LNCAP (cell line): ENCODE data around the gene ZNF729.

Experiments used
- TF ChIP-seq, protein P1 (sequence below): fragments of 450-650 bp; IDR thresholded peaks from 2 replicates; pipeline ENCODE4 v1.5.1; 2017; ENCODE audit warnings: mild to moderate bottlenecking

Gene ZNF729

DNA sequence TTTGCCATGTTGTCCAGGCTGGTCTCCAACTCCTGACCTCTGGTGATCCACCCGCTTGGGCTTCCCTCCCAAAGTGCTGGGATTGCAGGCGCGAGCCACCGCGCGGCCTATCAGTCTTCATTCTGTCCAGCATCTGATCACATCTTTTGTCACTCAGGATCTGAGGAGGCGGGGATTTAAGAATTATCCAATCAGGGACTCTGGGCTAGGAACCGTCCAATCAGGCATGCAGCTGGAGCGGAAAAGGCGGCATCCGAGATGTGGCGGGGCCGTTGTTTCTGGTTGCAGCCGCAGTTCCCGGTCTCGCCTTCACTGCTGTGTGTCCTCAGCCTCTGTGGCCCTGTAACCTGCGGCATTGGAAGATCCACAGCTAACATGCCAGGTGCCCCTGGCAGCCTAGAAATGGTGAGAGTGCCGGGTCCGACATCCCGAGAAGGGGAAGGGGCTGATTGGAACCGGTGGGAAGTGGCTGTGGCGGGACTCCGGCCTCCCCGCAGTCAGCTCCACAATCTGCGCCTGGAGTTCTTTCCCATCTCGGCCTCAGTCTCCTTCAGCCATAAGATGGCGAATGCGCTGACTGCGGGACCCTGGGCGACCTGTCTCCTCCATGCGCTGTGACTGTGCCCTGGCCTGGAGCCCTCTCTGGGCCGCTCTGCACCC lies at the start of gene ZNF729:
Gene ZNF729 (plus strand): TSS at position 291 of the 660 bp plus-strand sequence. CDS start 85 bp downstream, at position 376.
- TF ChIP-seq, protein P1, sequence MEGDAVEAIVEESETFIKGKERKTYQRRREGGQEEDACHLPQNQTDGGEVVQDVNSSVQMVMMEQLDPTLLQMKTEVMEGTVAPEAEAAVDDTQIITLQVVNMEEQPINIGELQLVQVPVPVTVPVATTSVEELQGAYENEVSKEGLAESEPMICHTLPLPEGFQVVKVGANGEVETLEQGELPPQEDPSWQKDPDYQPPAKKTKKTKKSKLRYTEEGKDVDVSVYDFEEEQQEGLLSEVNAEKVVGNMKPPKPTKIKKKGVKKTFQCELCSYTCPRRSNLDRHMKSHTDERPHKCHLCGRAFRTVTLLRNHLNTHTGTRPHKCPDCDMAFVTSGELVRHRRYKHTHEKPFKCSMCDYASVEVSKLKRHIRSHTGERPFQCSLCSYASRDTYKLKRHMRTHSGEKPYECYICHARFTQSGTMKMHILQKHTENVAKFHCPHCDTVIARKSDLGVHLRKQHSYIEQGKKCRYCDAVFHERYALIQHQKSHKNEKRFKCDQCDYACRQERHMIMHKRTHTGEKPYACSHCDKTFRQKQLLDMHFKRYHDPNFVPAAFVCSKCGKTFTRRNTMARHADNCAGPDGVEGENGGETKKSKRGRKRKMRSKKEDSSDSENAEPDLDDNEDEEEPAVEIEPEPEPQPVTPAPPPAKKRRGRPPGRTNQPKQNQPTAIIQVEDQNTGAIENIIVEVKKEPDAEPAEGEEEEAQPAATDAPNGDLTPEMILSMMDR, result no peak

DNA sequence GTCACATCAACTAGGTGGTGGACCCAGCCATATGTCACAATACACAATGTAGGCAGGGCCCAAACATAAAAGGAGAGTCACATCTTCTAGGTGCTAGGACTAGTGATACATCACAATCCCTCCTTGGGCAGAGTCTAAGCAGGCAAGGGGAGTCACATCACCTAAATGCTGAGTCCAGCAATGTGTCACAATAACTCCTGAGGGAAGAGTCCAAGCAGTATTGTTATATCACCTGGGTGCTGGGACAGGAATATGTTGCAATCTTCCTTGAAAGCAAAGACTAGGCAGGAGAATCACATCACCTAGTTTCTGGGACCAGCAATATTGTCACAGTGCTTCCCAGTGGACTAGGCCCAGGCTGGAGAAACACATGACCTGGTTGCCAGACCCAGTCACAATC lies 29.4 kb upstream of the ZNF729 start:
- TF ChIP-seq, protein P1, result no peak

GRCh38 chr19:22257381-22257780 lies 28.9 kb upstream of the ZNF729 start:
- TF ChIP-seq, protein P1, result no peak

- TF ChIP-seq, protein P1, result no peak
Measured at GRCh38 chr19:22257916-22258315, 28.3 kb upstream of the ZNF729 start.

DNA sequence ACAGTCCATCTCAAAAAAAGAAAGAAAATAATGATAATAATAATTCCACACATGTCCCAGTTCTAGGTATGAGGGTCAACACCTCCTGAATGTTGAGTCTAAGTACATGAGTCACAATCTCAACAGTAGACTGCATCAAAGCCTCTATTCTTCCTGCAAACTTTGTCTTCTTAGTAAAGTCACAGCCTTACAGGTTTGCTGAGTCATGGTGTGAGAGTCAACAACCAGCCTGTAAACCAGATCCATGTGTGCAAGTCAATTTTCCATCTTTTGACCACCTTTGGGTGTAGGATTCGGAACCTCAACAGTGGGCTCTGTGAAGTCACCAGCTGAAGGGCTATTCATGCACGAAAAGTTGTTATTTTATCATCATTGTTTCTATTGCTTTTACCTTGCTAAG lies 25.7 kb upstream of the ZNF729 start:
- TF ChIP-seq, protein P1, result no peak

GRCh38 chr19:22261596-22261995 lies 24.6 kb upstream of the ZNF729 start:
- TF ChIP-seq, protein P1, result no peak

DNA sequence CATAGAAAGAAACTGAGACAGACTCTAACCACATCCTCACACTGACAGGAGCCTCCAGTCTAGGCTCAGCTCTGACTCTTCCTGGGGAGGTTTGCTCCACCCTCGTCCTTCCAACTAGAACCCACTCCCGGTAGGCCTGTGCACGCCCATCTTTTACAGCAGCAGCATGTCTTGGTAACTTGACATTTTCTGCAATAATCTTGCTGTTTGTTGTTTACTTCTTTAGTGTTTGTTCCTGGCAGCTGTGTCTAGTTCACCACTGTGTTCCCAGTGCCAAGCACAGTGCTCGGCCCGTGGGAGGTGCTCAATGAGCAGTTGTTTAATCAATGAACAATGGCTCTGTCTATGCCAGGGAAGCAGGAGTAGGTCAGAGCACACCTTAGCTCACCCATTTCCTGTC lies 23.1 kb upstream of the ZNF729 start:
- TF ChIP-seq, protein P1, result no peak

- TF ChIP-seq, protein P1, result no peak
Measured at GRCh38 chr19:22326219-22326618, 40.0 kb downstream of the ZNF729 start.
